Adipocyte (in vitro differentiated cells): ENCODE data around the gene FCHSD2.
"Not testable (repeated sequence)": the region's sequence is repeated elsewhere in the genome, so short reads cannot be mapped to it uniquely, and the experiment has no call there.

Experiments
- DNase-seq: peaks from one replicate; pipeline ENCODE4 v3.0.0-alpha.2; 2015; ENCODE audit warnings: low read depth
- H3K27me3 ChIP-seq: replicated peaks from 2 replicates; pipeline ENCODE4 v1.7.0; 2013; ENCODE audit warnings: mild to moderate bottlenecking, low read length, moderate library complexity; ENCODE audit not compliant: control insufficient read depth, insufficient read depth
- H3K36me3 ChIP-seq: 2 replicates; pipeline ENCODE4 v1.7.0; 2013; ENCODE audit warnings: low read length, mild to moderate bottlenecking, moderate library complexity; ENCODE audit not compliant: control insufficient read depth, insufficient read depth, severe bottlenecking
- H3K4me1 ChIP-seq: 2 replicates; pipeline ENCODE4 v1.7.0; 2013; ENCODE audit warnings: mild to moderate bottlenecking, low read length, moderate library complexity; ENCODE audit not compliant: control insufficient read depth, insufficient read depth
- H3K4me3 ChIP-seq: 2 replicates; pipeline ENCODE4 v1.7.0; 2013; ENCODE audit warnings: mild to moderate bottlenecking, low read length, moderate library complexity
- H3K9ac ChIP-seq: 2 replicates; pipeline ENCODE4 v1.7.0; 2013; ENCODE audit warnings: mild to moderate bottlenecking, low read length, moderate library complexity
- H3K9me3 ChIP-seq: 2 replicates; pipeline ENCODE4 v1.7.0; 2013; ENCODE audit warnings: mild to moderate bottlenecking, low read length, moderate library complexity; ENCODE audit not compliant: control insufficient read depth

FCHSD2 gene

DNA sequence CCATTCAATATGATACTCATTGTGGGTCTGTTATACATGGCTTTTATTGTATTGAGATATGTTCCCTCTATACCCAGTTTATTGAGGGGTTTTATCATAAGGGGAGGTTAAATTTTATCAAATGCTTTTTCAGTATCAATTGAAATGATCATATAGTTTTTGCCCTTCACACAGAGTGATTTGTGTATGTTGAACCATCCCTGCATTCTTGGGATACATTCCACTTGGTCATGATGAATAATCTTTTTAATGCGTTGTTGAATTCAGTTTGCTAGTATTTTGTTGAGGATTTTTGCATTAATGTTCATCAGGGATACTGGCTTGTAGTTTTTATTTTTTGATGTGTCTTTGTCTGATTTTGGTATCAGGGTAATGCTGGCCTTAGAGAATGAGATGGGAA is 229.9 kb downstream of the FCHSD2 start:
- Histone ChIP-seq H3K27me3 (no peaks in the 10 kb centered on the region), H3K4me3 (no peak overlapping the region), H3K36me3 (peaks cover 6% of the 10 kb centered on the region), H3K9me3 (peaks cover 15% of the 10 kb centered on the region), H3K9ac (no peak overlapping the region), H3K4me1 (no peaks in the 10 kb centered on the region)
- no peak for DNase-seq

- not testable (repeated sequence) for H3K4me3 ChIP-seq, H3K27me3 ChIP-seq, H3K9ac ChIP-seq, H3K36me3 ChIP-seq, DNase-seq, H3K4me1 ChIP-seq
- H3K9me3 ChIP-seq, result peaks cover 15% of the 10 kb centered on the region
Observed at GRCh38 chr11:72909558-72910388, 232.3 kb downstream of the FCHSD2 start.

- Histone ChIP-seq H3K36me3 (peaks cover 6% of the 10 kb centered on the region), H3K9ac (no peak overlapping the region), H3K27me3 (no peaks in the 10 kb centered on the region), H3K9me3 (peaks cover 15% of the 10 kb centered on the region), H3K4me1 (no peaks in the 10 kb centered on the region), H3K4me3 (no peak overlapping the region)
- no peak for DNase-seq
Observed at GRCh38 chr11:72908032-72908676, 234.0 kb downstream of the FCHSD2 start.

GRCh38 chr11:72904016-72904415 is 238.1 kb downstream of the FCHSD2 start:
- no peak overlapping the region for H3K9ac ChIP-seq
- DNase-seq, result no peak
- no peaks in the 10 kb centered on the region for H3K27me3 ChIP-seq
- no peak overlapping the region for H3K4me3 ChIP-seq
- H3K9me3 ChIP-seq, result no peaks in the 10 kb centered on the region
- peaks cover 12% of the 10 kb centered on the region for H3K36me3 ChIP-seq
- no peaks in the 10 kb centered on the region for H3K4me1 ChIP-seq

GRCh38 chr11:72901374-72901773 is 240.7 kb downstream of the FCHSD2 start:
- H3K27me3 ChIP-seq, result no peaks in the 10 kb centered on the region
- H3K9me3 ChIP-seq, result no peaks in the 10 kb centered on the region
- H3K4me3 ChIP-seq, result no peak overlapping the region
- no peaks in the 10 kb centered on the region for H3K4me1 ChIP-seq
- DNase-seq, result no peak
- peaks cover 12% of the 10 kb centered on the region for H3K36me3 ChIP-seq
- no peak overlapping the region for H3K9ac ChIP-seq

GRCh38 chr11:72900013-72900412 is 242.1 kb downstream of the FCHSD2 start:
- H3K9ac ChIP-seq, result no peak overlapping the region
- no peaks in the 10 kb centered on the region for H3K4me1 ChIP-seq
- DNase-seq, result no peak
- H3K27me3 ChIP-seq, result no peaks in the 10 kb centered on the region
- H3K36me3 ChIP-seq, result peaks cover 12% of the 10 kb centered on the region
- H3K4me3 ChIP-seq, result no peak overlapping the region
- no peaks in the 10 kb centered on the region for H3K9me3 ChIP-seq

GRCh38 chr11:72899238-72899637 is 242.9 kb downstream of the FCHSD2 start:
- H3K9me3 ChIP-seq, result no peaks in the 10 kb centered on the region
- H3K36me3 ChIP-seq, result peaks cover 12% of the 10 kb centered on the region
- no peak for DNase-seq
- H3K27me3 ChIP-seq, result no peaks in the 10 kb centered on the region
- H3K4me1 ChIP-seq, result no peaks in the 10 kb centered on the region
- no peak overlapping the region for H3K4me3 ChIP-seq
- no peak overlapping the region for H3K9ac ChIP-seq

DNA sequence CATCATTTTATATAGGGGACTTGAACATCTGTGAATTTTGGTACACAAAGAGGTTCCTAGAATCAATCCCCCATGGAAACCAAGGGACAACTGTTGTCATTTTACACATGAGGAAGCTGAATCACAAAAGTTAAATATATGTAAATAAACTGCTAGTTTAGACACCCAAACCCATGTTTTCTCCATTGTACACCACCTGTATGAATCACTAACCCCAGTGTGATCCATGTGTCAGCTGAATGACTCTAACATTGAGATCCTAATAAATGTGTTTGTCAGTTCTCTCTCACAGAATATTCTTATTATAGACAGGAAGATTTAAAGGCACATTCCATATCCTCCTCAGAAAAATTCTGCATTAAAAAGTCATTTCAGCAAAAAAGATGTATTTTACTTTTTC is 244.6 kb downstream of the FCHSD2 start:
- H3K4me3 ChIP-seq, result no peak overlapping the region

DNA sequence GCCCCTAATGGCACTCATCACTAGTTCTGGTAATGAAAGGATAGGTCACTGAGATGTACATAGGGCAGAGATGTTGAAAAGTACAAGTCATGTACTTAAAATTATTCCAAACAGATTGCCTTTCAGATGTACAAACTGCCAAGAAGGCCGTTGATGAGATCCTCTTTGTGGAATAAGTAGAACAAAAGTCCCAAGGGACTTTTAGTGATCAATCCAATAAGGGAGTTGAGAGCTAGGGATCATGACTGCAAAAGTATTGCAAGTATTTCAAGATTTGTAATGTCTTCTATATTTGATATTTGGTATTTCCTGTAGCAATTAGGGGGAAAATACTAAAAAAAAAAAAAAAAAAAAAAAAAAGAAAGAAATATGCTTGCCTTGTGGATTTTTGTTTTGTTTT is 245.7 kb downstream of the FCHSD2 start:
- H3K9ac ChIP-seq, result no peak overlapping the region
- no peaks in the 10 kb centered on the region for H3K9me3 ChIP-seq
- H3K27me3 ChIP-seq, result no peaks in the 10 kb centered on the region
- peaks cover 12% of the 10 kb centered on the region for H3K36me3 ChIP-seq
- no peaks in the 10 kb centered on the region for H3K4me1 ChIP-seq
- no peak overlapping the region for H3K4me3 ChIP-seq
- DNase-seq, result no peak

More for the DNA sequence above, 244.6 kb downstream of the FCHSD2 start:
- Histone ChIP-seq H3K9me3 (no peaks in the 10 kb centered on the region), H3K27me3 (no peaks in the 10 kb centered on the region), H3K36me3 (peaks cover 12% of the 10 kb centered on the region), H3K9ac (no peak overlapping the region), H3K4me1 (no peaks in the 10 kb centered on the region)
- no peak for DNase-seq

DNA sequence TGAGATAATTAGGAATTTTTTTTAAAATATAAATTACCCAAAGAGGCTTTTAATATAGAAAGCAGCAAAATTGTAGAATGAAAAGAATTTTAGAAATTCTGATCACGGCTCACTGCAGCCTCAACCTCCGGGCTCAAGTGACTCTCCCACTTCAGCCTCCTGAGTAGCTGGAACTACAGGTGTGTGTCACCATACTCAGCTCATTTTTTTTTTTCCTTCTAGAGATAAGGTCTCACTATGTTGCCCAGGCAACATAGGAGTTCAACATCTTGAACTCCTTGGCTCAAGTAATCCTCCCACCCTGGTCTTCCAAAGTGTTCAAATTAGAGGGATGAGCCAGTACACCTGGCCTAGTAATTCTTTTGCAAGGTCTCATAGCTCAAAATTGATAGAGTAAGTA is 251.2 kb downstream of the FCHSD2 start:
- H3K27me3 ChIP-seq, result no peaks in the 10 kb centered on the region
- DNase-seq, result no peak
- H3K9ac ChIP-seq, result no peak overlapping the region
- H3K9me3 ChIP-seq, result no peaks in the 10 kb centered on the region
- no peak overlapping the region for H3K4me3 ChIP-seq
- H3K36me3 ChIP-seq, result peaks cover 21% of the 10 kb centered on the region
- H3K4me1 ChIP-seq, result no peaks in the 10 kb centered on the region

GRCh38 chr11:72886619-72887018 is 255.5 kb downstream of the FCHSD2 start:
- Histone ChIP-seq H3K36me3 (peaks cover 28% of the 10 kb centered on the region), H3K4me1 (no peaks in the 10 kb centered on the region), H3K9ac (no peak overlapping the region), H3K9me3 (no peaks in the 10 kb centered on the region), H3K27me3 (no peaks in the 10 kb centered on the region), H3K4me3 (no peak overlapping the region)
- no peak for DNase-seq
